ENCODE measurements around the gene TSKU.

The TSKU gene

DNA sequence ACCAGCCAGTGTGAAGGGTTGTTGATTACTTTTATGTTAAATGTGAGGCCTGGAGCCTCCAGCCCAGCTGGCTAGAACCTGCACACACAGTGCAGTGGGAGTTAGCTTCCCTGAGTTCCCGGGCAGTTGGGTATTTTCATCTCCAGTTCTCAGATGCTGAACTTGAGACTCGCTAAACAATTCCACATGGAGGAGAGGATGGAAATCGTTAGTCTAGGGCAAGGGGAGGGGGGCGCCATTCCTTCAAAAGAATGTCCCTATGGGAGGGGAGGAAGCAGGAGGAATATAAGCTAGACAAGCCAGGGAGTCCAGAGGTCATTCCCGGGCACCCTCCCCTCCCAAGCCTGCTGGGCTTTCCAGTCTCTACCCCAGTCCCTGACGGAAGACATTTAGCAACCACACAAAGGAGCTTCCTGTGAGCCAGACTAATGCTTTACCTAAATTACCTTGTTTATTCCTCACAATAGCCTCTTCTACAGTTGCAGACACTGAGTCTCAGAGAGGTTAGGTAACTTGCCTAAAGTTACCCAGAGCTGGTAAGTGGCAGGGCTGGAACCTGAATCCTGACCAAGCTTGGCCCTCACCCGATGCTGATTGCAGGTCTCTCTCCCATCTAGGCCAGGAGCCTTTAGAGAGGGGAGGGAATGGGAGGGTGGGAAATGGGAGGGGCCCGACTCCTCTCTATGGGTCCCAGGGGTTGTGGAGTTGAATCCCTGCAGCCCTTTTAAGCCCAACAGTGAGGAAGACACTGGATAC lies 1.9 kb upstream of the TSKU start:
- Histone ChIP-seq H3K79me1 (replicated peaks; ENCODE audit: low read length, poor library complexity, severe bottlenecking) (peaks cover 16% of the 10 kb centered on the region), H2BK5ac (ENCODE audit: low read depth, low read length, poor library complexity, severe bottlenecking) (no peak overlapping the region), H2BK120ac (ENCODE audit: low read depth, low read length) (no peak overlapping the region), H3K14ac (ENCODE audit: low read length in 2 of 2) (peak overlapping the region in 1 of 2 experiments; percentile 62), H3K27me3 (ENCODE audit: control insufficient read depth in 1 of 2, insufficient read depth in 1 of 2, low read length in 2 of 2) (no peaks in the 10 kb centered on the region), H3K4me1 (ENCODE audit: control insufficient read depth, insufficient read depth, low read depth, low read length) (peaks cover 16% of the 10 kb centered on the region), H3K9me3 (ENCODE audit: control insufficient read depth, low read length) (peaks cover 18% of the 10 kb centered on the region), H2AK5ac (ENCODE audit: low read length, severe bottlenecking) (no peak overlapping the region), H3K9ac (ENCODE audit: low read length) (peak overlapping the region; percentile 97), H3K4me2 (ENCODE audit: low read length, poor library complexity, severe bottlenecking) (peak overlapping the region; percentile 89), H4K91ac (ENCODE audit: low read length) (no peak overlapping the region), H3K23ac (ENCODE audit: low read length in 2 of 2) (no peak overlapping the region), H4K8ac (ENCODE audit: low read length) (peak overlapping the region; percentile 7), H2BK12ac (ENCODE audit: low read length in 2 of 2) (peak overlapping the region; percentile 14 to 17), H3K27ac (ENCODE audit: low read length, poor library complexity, severe bottlenecking) (no peak overlapping the region), H2BK15ac (ENCODE audit: low read depth, poor library complexity, severe bottlenecking) (peak overlapping the region; percentile 19), H3K4ac (ENCODE audit: low read depth in 1 of 2, low read length in 2 of 2) (peak overlapping the region in 1 of 2 experiments; percentile 19), H3K18ac (ENCODE audit: low read depth in 1 of 2, low read length in 2 of 2) (peak overlapping the region; percentile 18 to 38), H3K36me3 (ENCODE audit: control insufficient read depth in 1 of 2, insufficient read depth in 2 of 2, low read depth in 1 of 2, low read length in 2 of 2) (no peaks in the 10 kb centered on the region), H3K4me3 (ENCODE audit: insufficient read depth in 1 of 2, low read depth in 1 of 2, low read length in 2 of 2) (peak overlapping the region in 1 of 2 experiments; percentile 80), H2AFZ (ENCODE audit: low read depth, low read length) (no peak overlapping the region)
- 55% methylated on average over 8 of the region's 8 CpGs for WGBS
- no peak for DNase-seq

DNA sequence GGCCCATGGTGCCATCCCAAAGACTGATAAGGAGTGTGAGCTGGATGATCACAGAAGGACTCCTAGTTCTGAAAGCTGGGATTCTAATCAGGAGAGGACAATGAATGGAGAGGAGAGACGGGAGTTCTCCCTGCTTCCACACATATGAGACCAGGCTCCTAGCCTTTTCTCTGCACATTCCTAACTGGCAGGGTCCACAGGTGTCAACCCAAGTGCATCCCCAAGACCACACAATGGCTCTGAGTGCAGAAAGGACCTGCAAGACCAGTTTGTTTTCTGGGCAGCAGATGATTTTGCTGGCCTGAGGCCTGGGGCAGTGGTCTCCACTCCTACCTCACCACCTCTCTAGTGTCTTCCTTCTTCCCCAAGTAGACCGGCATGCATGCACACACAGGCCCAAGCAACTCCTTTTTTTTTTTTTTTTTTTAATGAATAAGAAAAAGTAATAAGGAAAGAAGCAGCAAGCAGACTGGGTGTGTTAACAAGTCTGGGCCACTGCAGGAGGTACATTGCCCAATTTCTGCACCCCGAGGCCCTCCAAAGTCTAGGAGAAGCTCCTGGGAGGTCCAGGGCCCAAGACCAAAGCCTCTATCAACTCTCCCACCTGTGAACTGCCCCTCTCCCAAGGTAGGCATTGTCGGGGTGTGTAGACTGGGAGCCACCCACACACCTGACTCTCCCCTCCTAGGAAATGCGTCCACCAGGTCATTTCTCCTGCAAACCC lies 1.2 kb upstream of the TSKU start:
- H3K18ac ChIP-seq (ENCODE audit: low read depth in 1 of 2, low read length in 2 of 2), result peak overlapping the region; percentile 42 to 87
- peak overlapping the region; percentile 63 for H2AK5ac ChIP-seq (ENCODE audit: low read length, severe bottlenecking)
- H2BK5ac ChIP-seq (ENCODE audit: low read depth, low read length, poor library complexity, severe bottlenecking), result peak overlapping the region; percentile 53
- H3K23ac ChIP-seq (ENCODE audit: low read length in 2 of 2), result no peak overlapping the region
- peak overlapping the region; percentile 94 for H3K27ac ChIP-seq (ENCODE audit: low read length, poor library complexity, severe bottlenecking)
- H3K9ac ChIP-seq (ENCODE audit: low read length), result peak overlapping the region; percentile 97
- no peak overlapping the region for H2AFZ ChIP-seq (ENCODE audit: low read depth, low read length)
- H2BK120ac ChIP-seq (ENCODE audit: low read depth, low read length), result peak overlapping the region; percentile 89
- H3K36me3 ChIP-seq (ENCODE audit: control insufficient read depth in 1 of 2, insufficient read depth in 2 of 2, low read depth in 1 of 2, low read length in 2 of 2), result peaks cover 0 to 2% of the 10 kb centered on the region in 2 experiments
- H2BK12ac ChIP-seq (ENCODE audit: low read length in 2 of 2), result peak overlapping the region; percentile 54 to 90
- H4K8ac ChIP-seq (ENCODE audit: low read length), result peak overlapping the region; percentile 8
- DNase-seq, result no peak
- peak overlapping the region; percentile 42 to 73 for H3K4ac ChIP-seq (ENCODE audit: low read depth in 1 of 2, low read length in 2 of 2)
- peak overlapping the region in 1 of 2 experiments; percentile 87 for H3K14ac ChIP-seq (ENCODE audit: low read length in 2 of 2)
- peak overlapping the region; percentile 19 for H2BK15ac ChIP-seq (ENCODE audit: low read depth, poor library complexity, severe bottlenecking)
- H3K4me3 ChIP-seq (ENCODE audit: insufficient read depth in 1 of 2, low read depth in 1 of 2, low read length in 2 of 2), result peak overlapping the region; percentile 40 to 80
- 61% methylated on average over 4 of the region's 5 CpGs for WGBS
- peak overlapping the region; percentile 89 for H3K4me2 ChIP-seq (ENCODE audit: low read length, poor library complexity, severe bottlenecking)
- peak overlapping the region; percentile 36 for H4K91ac ChIP-seq (ENCODE audit: low read length)
- H3K27me3 ChIP-seq (ENCODE audit: control insufficient read depth in 1 of 2, insufficient read depth in 1 of 2, low read length in 2 of 2), result no peaks in the 10 kb centered on the region
- H3K9me3 ChIP-seq (ENCODE audit: control insufficient read depth, low read length), result peaks cover 10% of the 10 kb centered on the region
- H3K79me1 ChIP-seq (replicated peaks; ENCODE audit: low read length, poor library complexity, severe bottlenecking), result peaks cover 16% of the 10 kb centered on the region
- H3K4me1 ChIP-seq (ENCODE audit: control insufficient read depth, insufficient read depth, low read depth, low read length), result peaks cover 24% of the 10 kb centered on the region

DNA sequence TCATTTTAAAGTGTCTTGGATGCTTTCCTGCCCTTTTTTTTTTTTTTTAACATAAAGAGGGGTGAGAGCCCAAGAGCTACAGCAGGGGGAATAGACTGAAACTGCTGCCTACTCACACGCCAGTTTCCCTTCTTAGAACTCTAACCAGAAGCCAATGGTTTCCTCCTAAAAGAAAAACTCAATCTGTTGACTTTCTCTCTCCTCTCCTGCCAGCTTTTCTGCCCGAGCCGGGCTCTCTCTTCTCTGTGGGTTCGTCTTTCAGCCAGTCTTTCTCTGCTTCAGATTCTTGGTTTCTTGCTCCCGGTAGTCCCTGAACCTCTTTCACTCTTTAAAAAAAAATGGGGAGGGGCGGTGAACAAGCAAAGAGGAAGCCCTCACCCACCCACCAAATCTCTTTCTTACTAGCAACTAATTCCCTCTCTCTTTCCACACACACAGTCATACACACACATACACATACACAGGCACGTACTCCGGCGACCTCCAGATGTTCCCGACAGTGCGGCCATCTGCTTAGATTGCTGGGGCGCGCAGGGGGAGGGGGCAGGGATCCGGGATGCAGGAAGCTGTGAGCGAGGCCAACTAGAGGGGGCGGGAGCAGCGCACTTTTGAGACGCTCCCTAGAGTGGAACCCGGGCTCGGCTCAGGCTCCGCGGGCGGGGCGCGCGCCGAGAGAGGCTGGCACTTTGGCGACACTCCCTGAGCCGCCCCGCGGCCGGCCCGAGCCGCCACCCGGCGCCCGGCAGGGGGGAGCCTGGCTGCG lies 444 bp upstream of the TSKU start:
- Histone ChIP-seq H3K14ac (ENCODE audit: low read length in 2 of 2) (no peak overlapping the region), H2BK15ac (ENCODE audit: low read depth, poor library complexity, severe bottlenecking) (peak overlapping the region; percentile 45), H3K4ac (ENCODE audit: low read depth in 1 of 2, low read length in 2 of 2) (peak overlapping the region; percentile 42 to 73), H3K27me3 (ENCODE audit: control insufficient read depth in 1 of 2, insufficient read depth in 1 of 2, low read length in 2 of 2) (no peaks in the 10 kb centered on the region), H3K36me3 (ENCODE audit: control insufficient read depth in 1 of 2, insufficient read depth in 2 of 2, low read depth in 1 of 2, low read length in 2 of 2) (peaks cover 6 to 8% of the 10 kb centered on the region in 2 experiments), H3K27ac (ENCODE audit: low read length, poor library complexity, severe bottlenecking) (peak overlapping the region; percentile 94), H3K23ac (ENCODE audit: low read length in 2 of 2) (no peak overlapping the region), H3K79me1 (replicated peaks; ENCODE audit: low read length, poor library complexity, severe bottlenecking) (peaks cover 16% of the 10 kb centered on the region), H2BK12ac (ENCODE audit: low read length in 2 of 2) (peak overlapping the region in 1 of 2 experiments; percentile 29), H2AK5ac (ENCODE audit: low read length, severe bottlenecking) (peak overlapping the region; percentile 44), H4K8ac (ENCODE audit: low read length) (peak overlapping the region; percentile 8), H3K9me3 (ENCODE audit: control insufficient read depth, low read length) (peaks cover 3% of the 10 kb centered on the region), H2AFZ (ENCODE audit: low read depth, low read length) (no peak overlapping the region), H4K91ac (ENCODE audit: low read length) (peak overlapping the region; percentile 36), H2BK5ac (ENCODE audit: low read depth, low read length, poor library complexity, severe bottlenecking) (peak overlapping the region; percentile 53), H3K4me3 (ENCODE audit: insufficient read depth in 1 of 2, low read depth in 1 of 2, low read length in 2 of 2) (peak overlapping the region; percentile 80 to 99), H2BK120ac (ENCODE audit: low read depth, low read length) (peak overlapping the region; percentile 89), H3K4me2 (ENCODE audit: low read length, poor library complexity, severe bottlenecking) (peak overlapping the region; percentile 89), H3K9ac (ENCODE audit: low read length) (peak overlapping the region; percentile 97), H3K18ac (ENCODE audit: low read depth in 1 of 2, low read length in 2 of 2) (peak overlapping the region; percentile 26 to 87), H3K4me1 (ENCODE audit: control insufficient read depth, insufficient read depth, low read depth, low read length) (peaks cover 30% of the 10 kb centered on the region)
- peak; percentile 98 for DNase-seq
- WGBS, result 1% methylated on average over 32 of the region's 38 CpGs
